HG02642 (cell line): ENCODE measurements around the gene RBMS3.

ENCODE experiments used
- ATAC-seq: cut with Tn5 transposase; IDR thresholded peaks from one replicate; pipeline ENCODE4 v1.9.1; 2021; ENCODE audit warnings: mild to moderate bottlenecking; ENCODE audit not compliant: unreplicated experiment, poor library complexity

Gene RBMS3

GRCh38 chr3:29754346-29754745 is 473.5 kb downstream of the RBMS3 start:
- ATAC-seq, result peak; percentile 43

DNA sequence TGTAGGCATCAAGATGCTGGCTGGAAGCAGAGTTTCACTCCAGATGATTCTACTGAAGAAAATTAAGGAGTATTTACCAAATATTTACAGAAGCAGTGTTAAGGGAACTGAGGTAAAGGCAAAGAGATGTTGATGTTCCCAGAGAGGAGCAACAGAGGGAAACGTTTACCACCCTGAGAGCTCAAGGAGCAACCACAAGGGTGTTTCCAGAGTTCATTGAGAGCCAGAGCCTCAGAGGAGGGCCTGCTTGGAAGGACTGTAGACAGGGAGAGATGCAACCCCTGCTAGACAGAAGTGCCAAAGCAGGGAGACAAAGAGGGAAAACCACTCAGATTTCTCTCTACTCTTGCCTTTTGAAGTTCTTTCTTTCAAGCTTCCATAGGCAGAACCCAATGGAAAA is 474.5 kb downstream of the RBMS3 start:
- no peak for ATAC-seq

- ATAC-seq, result no peak
Measured at GRCh38 chr3:29757054-29757777, 476.3 kb downstream of the RBMS3 start.

DNA sequence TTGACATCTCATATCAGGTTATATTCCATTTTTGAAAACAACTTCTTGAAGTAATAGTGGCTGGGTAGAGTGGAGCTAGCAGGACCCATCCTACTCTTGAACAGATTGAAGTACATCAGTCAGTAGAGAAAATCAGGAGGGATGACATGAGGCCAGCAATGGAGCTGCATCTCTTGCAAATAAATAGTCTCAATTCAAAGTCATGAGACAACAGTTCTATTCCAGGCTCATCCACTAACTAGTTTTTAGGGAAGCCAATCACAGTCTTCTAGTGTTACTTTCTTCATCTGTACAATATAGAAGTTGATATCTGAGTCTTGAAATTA is 477.2 kb downstream of the RBMS3 start:
- no peak for ATAC-seq

- ATAC-seq, result no peak
Measured at GRCh38 chr3:29758434-29759322, 477.8 kb downstream of the RBMS3 start.

DNA sequence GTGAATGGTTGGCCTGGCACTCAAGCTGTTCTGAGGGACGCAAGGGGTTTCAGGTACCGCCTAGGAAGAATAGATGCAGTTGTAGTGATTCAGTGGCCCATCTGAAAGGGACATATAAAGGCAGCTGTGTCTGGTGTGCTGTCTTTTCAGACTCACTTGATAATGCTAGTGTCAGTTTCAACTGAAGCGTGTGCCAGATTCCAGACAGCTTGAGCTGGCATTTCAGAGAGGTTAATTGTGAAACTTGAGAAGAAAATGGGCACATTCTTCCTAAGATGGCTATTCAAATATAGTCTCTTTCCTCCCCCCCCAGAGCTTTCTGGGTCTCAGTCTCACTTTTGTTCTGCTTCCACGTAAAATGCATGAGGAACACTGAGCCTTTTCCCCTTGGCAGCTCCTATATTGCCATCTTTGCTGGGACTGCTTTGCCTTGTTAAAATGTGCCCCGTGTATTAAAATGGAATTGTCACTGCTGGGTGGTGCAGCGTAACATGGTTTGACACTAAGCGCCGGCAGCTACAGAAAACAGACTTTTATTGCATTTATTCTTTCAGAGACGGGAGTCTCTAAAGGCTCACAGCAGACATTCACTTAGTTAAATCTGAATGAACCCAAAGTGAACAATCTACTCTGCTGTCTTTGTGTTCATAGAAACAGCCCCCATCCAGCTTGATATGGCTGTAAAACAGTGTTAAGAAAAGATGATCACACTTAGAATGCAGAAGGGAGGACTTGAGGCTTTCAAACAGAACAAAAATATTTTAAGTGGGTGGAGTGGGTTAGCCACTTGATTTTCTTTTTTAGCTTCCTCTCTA is 478.7 kb downstream of the RBMS3 start:
- ATAC-seq, result no peak

- ATAC-seq, result no peak
Measured at GRCh38 chr3:29760226-29760685, 479.4 kb downstream of the RBMS3 start.

- ATAC-seq, result no peak
Measured at GRCh38 chr3:29761517-29761916, 480.6 kb downstream of the RBMS3 start.

GRCh38 chr3:29763115-29763514 is 482.2 kb downstream of the RBMS3 start:
- no peak for ATAC-seq

- ATAC-seq, result no peak
Measured at GRCh38 chr3:29764041-29764440, 483.2 kb downstream of the RBMS3 start.

DNA sequence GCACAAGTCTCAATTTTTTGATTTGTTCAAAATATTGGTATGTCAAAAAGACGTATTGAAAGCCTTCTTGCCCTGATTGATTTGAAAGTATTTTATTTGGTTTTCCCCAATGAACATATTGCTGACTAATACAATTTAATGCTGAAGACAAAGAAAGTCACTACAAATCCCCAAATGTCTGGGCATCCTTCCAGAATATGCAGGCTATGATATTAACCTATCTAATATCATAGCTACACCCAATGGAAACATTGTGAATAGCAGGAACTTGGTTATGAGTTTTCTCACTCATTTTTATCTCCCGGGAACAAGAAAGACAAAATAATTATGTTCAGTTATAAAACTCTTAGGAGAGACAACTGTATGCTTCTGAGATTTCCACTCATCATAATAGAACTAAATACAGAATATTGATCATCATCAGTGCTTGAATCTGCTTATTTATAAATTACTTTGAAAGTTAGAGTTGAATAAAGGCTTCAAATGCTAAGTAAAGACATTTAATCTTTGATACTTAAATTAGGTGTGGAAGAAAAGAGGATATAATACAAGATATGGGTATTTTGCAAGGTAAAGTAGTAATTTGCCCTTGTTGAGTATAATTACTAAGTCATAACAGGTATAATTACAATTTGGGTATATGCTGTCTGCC is 483.9 kb downstream of the RBMS3 start:
- no peak for ATAC-seq

GRCh38 chr3:29771602-29772001 is 490.7 kb downstream of the RBMS3 start:
- no peak for ATAC-seq

DNA sequence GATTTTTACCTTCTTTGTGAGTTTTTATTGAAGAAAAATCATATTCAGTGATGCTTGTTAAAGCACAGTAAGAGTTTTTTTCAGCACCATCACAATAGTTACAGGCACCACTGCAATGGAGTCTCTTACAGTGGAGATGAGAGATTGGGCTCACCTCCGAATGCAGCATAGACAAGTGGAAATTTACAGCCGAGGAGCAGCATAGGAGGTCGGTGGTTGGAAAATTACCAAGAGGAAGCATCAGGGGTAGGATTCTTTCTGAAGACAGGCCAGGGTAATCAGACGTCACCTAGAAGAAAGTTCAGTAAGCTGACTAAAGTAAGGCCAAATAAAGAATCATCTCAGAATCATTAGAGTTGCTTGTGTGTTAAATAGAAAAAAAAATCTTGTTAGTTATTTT is 491.6 kb downstream of the RBMS3 start:
- ATAC-seq, result no peak

GRCh38 chr3:29773481-29773880 is 492.6 kb downstream of the RBMS3 start:
- ATAC-seq, result no peak

GRCh38 chr3:29775340-29775739 is 494.5 kb downstream of the RBMS3 start:
- ATAC-seq, result no peak

DNA sequence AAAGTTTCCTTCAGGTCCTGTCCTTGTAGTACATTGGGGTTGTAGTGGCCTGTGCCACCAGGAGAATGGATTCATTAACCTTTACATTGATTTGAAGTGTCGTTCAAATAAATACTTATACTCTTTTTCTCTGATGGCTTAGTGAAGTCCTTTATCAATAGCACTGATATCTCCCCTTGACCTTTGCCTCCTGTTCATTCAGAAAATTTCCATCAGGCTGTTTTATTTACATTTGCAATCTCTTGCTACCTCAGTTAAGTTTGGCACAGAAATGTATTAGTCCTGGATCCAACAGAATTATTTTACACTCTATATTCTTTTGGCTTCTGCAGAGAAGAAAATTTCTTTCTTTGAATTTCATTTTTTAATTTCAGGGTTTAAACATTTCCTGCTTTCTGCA is 497.0 kb downstream of the RBMS3 start:
- ATAC-seq, result no peak

DNA sequence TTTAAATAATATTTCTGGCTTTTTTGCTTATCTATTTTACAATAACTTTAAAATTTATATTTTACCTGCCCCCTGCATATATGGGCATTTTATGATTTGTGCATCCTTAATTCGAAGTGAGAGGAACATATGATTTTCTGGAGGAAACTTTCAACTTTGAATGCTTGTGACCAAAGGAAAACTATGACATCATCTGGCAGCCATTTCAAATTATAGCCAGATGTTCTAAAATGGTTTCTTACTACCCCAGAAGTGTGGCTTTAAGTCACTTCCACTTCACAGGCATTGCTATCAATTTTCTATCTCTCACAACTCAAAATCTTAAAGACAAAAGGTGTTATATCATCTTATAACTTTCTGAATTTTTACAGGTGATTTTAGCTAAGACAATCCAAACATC is 508.8 kb downstream of the RBMS3 start:
- ATAC-seq, result no peak

DNA sequence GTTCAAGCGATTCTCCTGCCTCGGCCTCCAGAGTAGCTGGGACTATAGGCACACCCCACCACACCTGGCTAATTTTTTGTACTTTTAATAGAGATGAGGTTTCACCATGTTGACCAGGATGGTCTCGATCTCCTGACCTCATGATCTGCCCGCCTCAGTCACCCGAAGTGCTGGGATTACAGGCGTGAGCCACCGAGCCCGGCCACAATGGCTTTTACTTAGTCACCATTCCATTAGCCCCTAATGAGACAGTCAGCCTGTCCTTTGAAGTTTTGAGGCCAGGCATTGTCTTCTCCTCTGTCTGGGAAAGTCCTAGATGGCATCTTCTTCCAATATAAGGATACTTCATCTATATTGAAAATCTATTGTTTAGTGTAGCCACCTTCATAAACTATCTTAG is 515.9 kb downstream of the RBMS3 start:
- ATAC-seq, result no peak

- ATAC-seq, result no peak
Measured at GRCh38 chr3:29802057-29802456, 521.2 kb downstream of the RBMS3 start.

GRCh38 chr3:29804044-29804443 is 523.2 kb downstream of the RBMS3 start:
- ATAC-seq, result no peak
